Measurements from ENCODE around the gene SLC25A43.

GRCh38 chrX:119407681-119408080 lies 8.5 kb downstream of the SLC25A43 start:
- no peak for TF ChIP-seq MAZ (IDR thresholded peaks at IDR 0.05; ENCODE audit: borderline replicate concordance, low read depth, low read length)
- TF ChIP-seq PBX3 (IDR thresholded peaks at IDR 0.05), result no peak
- no peak for TF ChIP-seq CTCF (IDR thresholded peaks at IDR 0.05)
- TF ChIP-seq ESRRA (IDR thresholded peaks at IDR 0.05; ENCODE audit: borderline replicate concordance, low read length), result no peak
- no peak for TF ChIP-seq PHF8 (IDR thresholded peaks at IDR 0.05; ENCODE audit: borderline replicate concordance, low read depth)
- no peak for TF ChIP-seq SREBF2 (IDR thresholded peaks at IDR 0.05)
- TF ChIP-seq MAFK (IDR thresholded peaks at IDR 0.05; ENCODE audit: partially characterized antibody), result no peak
- no peak for TF ChIP-seq POLR2A (IDR thresholded peaks at IDR 0.05; ENCODE audit: low read length)
- TF ChIP-seq CEBPB (IDR thresholded peaks at IDR 0.05), result no peak
